K562 (cell line): Measurements from ENCODE around the gene EIF4E1B. TPM values are rescaled to one million over a fixed set of nuclear protein-coding genes. Genes with fewer than 3 reads are reported as not detected.

Source experiments
- CBFA2T2 ChIP-seq: fragments of 450-650 bp; conservative IDR thresholded peaks from 2 replicates; pipeline ENCODE4 v1.6.1; 2017; ENCODE audit warnings: mild to moderate bottlenecking
- CREM ChIP-seq: IDR thresholded peaks from 2 replicates; pipeline ENCODE4 v1.6.1; 2014; ENCODE audit warnings: antibody characterized with exemption, low read depth
- DNMT1 ChIP-seq: fragments of 450-650 bp; IDR thresholded peaks from 2 replicates; pipeline ENCODE4 v1.6.1; 2016; ENCODE audit warnings: antibody characterized with exemption, mild to moderate bottlenecking
- JUND ChIP-seq, 2 experiments: IDR thresholded peaks; 2 replicates in 1 of 2; 3 replicates in 1 of 2; pipeline ENCODE4 v1.6.1; 2011; ENCODE audit warnings: borderline replicate concordance in 2 of 2, low read depth in 2 of 2, low read length in 2 of 2, improper control_type of control experiment in 1 of 2, missing biosample characterization in 1 of 2, missing genetic modification characterization in 1 of 2, missing genetic modification reagents in 1 of 2
- NCOA1 ChIP-seq: fragments of 450-650 bp; IDR thresholded peaks from 2 replicates; pipeline ENCODE4 v1.6.1; 2016; ENCODE audit warnings: low read depth
- NFIC ChIP-seq: fragments of 450-650 bp; IDR thresholded peaks from 2 replicates; pipeline ENCODE4 v1.6.1; 2017; ENCODE audit warnings: mild to moderate bottlenecking, inconsistent platforms
- REST ChIP-seq, 2 experiments: fragments of 450-650 bp; formaldehyde crosslinking in 1 of 2; IDR thresholded peaks; 2 replicates each; pipeline versions ENCODE4 v1.4.0 to v1.6.1; 2014 to 2020; ENCODE audit warnings: mild to moderate bottlenecking in 2 of 2, borderline replicate concordance in 1 of 2, low read depth in 1 of 2
- USF1 ChIP-seq: sonication (generic); formaldehyde crosslinking; IDR thresholded peaks from 2 replicates; pipeline ENCODE4 v1.9.0; 2022; ENCODE audit warnings: mild to moderate bottlenecking, missing genetic modification reagents
- XRCC3 ChIP-seq: fragments of 450-650 bp; IDR thresholded peaks from 2 replicates; pipeline ENCODE4 v1.6.1; 2017; ENCODE audit warnings: mild to moderate bottlenecking, moderate library complexity
- ZC3H11A ChIP-seq: IDR thresholded peaks from 2 replicates; pipeline ENCODE4 v1.6.1; 2012; ENCODE audit warnings: low read depth, low read length, improper control_type of control experiment
- ZC3H4 ChIP-seq: sonication (generic); formaldehyde crosslinking; IDR thresholded peaks from 2 replicates; pipeline ENCODE4 v1.9.0; 2021; ENCODE audit warnings: missing genetic modification reagents, borderline replicate concordance
- ZNF609 ChIP-seq: sonication (generic); formaldehyde crosslinking; IDR thresholded peaks from 2 replicates; pipeline ENCODE4 v1.8.1; 2023; ENCODE audit warnings: missing genetic modification reagents, mild to moderate bottlenecking, borderline replicate concordance
- polyA plus RNA-seq, 8 experiments: library from polyadenylated mRNA; depleted of rRNA in 4 of 8; stranded (reverse) in 5 of 8; unstranded in 3 of 8; fragments of >200 nt; fragmentation: Nextera tagmentation in 2 of 8; fragmentation: Illumina TruSeq in 1 of 8; extraction: Ambion mirVana in 2 of 8; extraction: Trizol in 1 of 8; gene quantifications; 2 replicates each; pipeline versions ENCODE4 v1.2.1 to v1.2.3, GENCODE V29; 2011 to 2014; ENCODE audit warnings: inconsistent platforms in 1 of 8, missing spikeins in 1 of 8
- total RNA-seq, 7 experiments: library from RNA; depleted of rRNA in 6 of 7; stranded (reverse); fragments of >200 nt in 6 of 7; fragmentation: Illumina TruSeq in 2 of 7; extraction: Trizol in 2 of 7; gene quantifications; 2 replicates each; pipeline versions ENCODE4 v1.2.1 to v1.2.3, GENCODE V29; 2011 to 2021; ENCODE audit warnings: low replicate concordance in 1 of 7
- TF ChIP-seq, protein P1 (sequence below): sonication (generic); formaldehyde crosslinking; IDR thresholded peaks from 2 replicates; pipeline ENCODE4 v1.8.0; 2022; ENCODE audit warnings: missing genetic modification reagents, mild to moderate bottlenecking, moderate library complexity, borderline replicate concordance

The EIF4E1B gene
- total and polyA plus RNA-seq, 9 of the 15 experiments (the other 6 are each of a cell fraction or from before 2014, with no cell fraction given), result not detected

GRCh38 chr5:176611435-176611834 lies 19.0 kb upstream of the EIF4E1B start (continued):
- TF ChIP-seq, protein P1, sequence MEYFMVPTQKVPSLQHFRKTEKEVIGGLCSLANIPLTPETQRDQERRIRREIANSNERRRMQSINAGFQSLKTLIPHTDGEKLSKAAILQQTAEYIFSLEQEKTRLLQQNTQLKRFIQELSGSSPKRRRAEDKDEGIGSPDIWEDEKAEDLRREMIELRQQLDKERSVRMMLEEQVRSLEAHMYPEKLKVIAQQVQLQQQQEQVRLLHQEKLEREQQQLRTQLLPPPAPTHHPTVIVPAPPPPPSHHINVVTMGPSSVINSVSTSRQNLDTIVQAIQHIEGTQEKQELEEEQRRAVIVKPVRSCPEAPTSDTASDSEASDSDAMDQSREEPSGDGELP (CRISPR knock-in tag), result peak; percentile 64
- TF ChIP-seq CBFA2T2 (no peak), USF1 (CRISPR knock-in tag) (no peak), ZNF609 (CRISPR knock-in tag) (peak; percentile 65; the same call in 1 of the 2 replicates), NCOA1 (peak; percentile 48; the same call in 1 of the 2 replicates), NFIC (peak; percentile 30; the same call in 1 of the 2 replicates), REST (IDR thresholded peaks at IDR 0.05; ENCODE audit: borderline replicate concordance) (peak; percentile 99), REST (CRISPR knock-in tag; IDR thresholded peaks at IDR 0.05; ENCODE audit: low read depth) (peak; percentile 97), JUND (IDR thresholded peaks at IDR 0.05; ENCODE audit: borderline replicate concordance, low read depth, low read length) (peak; percentile 42; the same call in 1 of the 2 replicates), JUND (tag; IDR thresholded peaks at IDR 0.05; ENCODE audit: borderline replicate concordance, low read depth, low read length) (no peak; the same call in 2 of the 3 replicates), ZC3H4 (CRISPR knock-in tag) (no peak), DNMT1 (no peak), CREM (peak; percentile 54), XRCC3 (no peak), ZC3H11A (no peak)
